HEK293 (cell line): ENCODE data around the gene HECA.

Experiments
- EGR2 ChIP-seq: fragments of 450-650 bp; formaldehyde crosslinking; IDR thresholded peaks from 2 replicates; pipeline ENCODE4 v1.5.1; 2016; ENCODE audit warnings: low read depth, missing biosample characterization, missing genetic modification characterization
- GLIS1 ChIP-seq: fragments of 450-650 bp; formaldehyde crosslinking; IDR thresholded peaks from 2 replicates; pipeline ENCODE4 v1.5.1; 2016; ENCODE audit warnings: missing biosample characterization, missing genetic modification characterization
- HOXA7 ChIP-seq: sonication (generic); formaldehyde crosslinking; IDR thresholded peaks from 2 replicates; pipeline ENCODE4 v1.8.1; 2022; ENCODE audit warnings: missing genetic modification reagents, borderline replicate concordance
- INSM2 ChIP-seq: fragments of 450-650 bp; formaldehyde crosslinking; IDR thresholded peaks from 2 replicates; pipeline ENCODE4 v1.5.1; 2016; ENCODE audit warnings: missing biosample characterization, missing genetic modification characterization
- OSR2 ChIP-seq: fragments of 450-650 bp; formaldehyde crosslinking; IDR thresholded peaks from 2 replicates; pipeline ENCODE4 v1.5.1; 2016; ENCODE audit warnings: missing biosample characterization, missing genetic modification characterization
- SCRT2 ChIP-seq: fragments of 450-650 bp; formaldehyde crosslinking; IDR thresholded peaks from 2 replicates; pipeline ENCODE4 v1.5.1; 2016; ENCODE audit warnings: missing biosample characterization, missing genetic modification characterization
- SP3 ChIP-seq: fragments of 450-650 bp; formaldehyde crosslinking; IDR thresholded peaks from 2 replicates; pipeline ENCODE4 v1.5.1; 2016; ENCODE audit warnings: missing biosample characterization, missing genetic modification characterization
- TRIM28 ChIP-seq: IDR thresholded peaks from 2 replicates; pipeline ENCODE4 v1.6.1; 2011; ENCODE audit warnings: low read length, control low read depth, borderline replicate concordance
- ZNF132 ChIP-seq: fragments of 450-650 bp; formaldehyde crosslinking; IDR thresholded peaks from 2 replicates; pipeline ENCODE4 v1.5.1; 2017; ENCODE audit warnings: missing biosample characterization, missing genetic modification characterization, borderline replicate concordance
- ZNF157 ChIP-seq: fragments of 450-650 bp; formaldehyde crosslinking; IDR thresholded peaks from 2 replicates; pipeline ENCODE4 v1.5.1; 2016; ENCODE audit warnings: missing biosample characterization, missing genetic modification characterization
- ZNF175 ChIP-seq: fragments of 450-650 bp; formaldehyde crosslinking; IDR thresholded peaks from 2 replicates; pipeline ENCODE4 v1.5.1; 2016; ENCODE audit warnings: missing biosample characterization, missing genetic modification characterization
- ZNF211 ChIP-seq: fragments of 450-650 bp; formaldehyde crosslinking; IDR thresholded peaks from 2 replicates; pipeline ENCODE4 v1.5.1; 2016; ENCODE audit warnings: low read depth, missing biosample characterization, missing genetic modification characterization
- ZNF223 ChIP-seq: fragments of 450-650 bp; formaldehyde crosslinking; IDR thresholded peaks from 2 replicates; pipeline ENCODE4 v1.5.1; 2016; ENCODE audit warnings: missing biosample characterization, missing genetic modification characterization
- ZNF239 ChIP-seq: fragments of 450-650 bp; formaldehyde crosslinking; IDR thresholded peaks from 2 replicates; pipeline ENCODE4 v1.5.1; 2016; ENCODE audit warnings: missing biosample characterization, missing genetic modification characterization
- ZNF24 ChIP-seq: fragments of 450-650 bp; formaldehyde crosslinking; IDR thresholded peaks from 2 replicates; pipeline ENCODE4 v1.5.1; 2016; ENCODE audit warnings: missing biosample characterization, missing genetic modification characterization
- ZNF362 ChIP-seq: fragments of 450-650 bp; formaldehyde crosslinking; IDR thresholded peaks from 2 replicates; pipeline ENCODE4 v1.5.1; 2016; ENCODE audit warnings: missing biosample characterization, missing genetic modification characterization
- ZNF449 ChIP-seq: fragments of 450-650 bp; formaldehyde crosslinking; IDR thresholded peaks from 2 replicates; pipeline ENCODE4 v1.5.1; 2017; ENCODE audit warnings: missing biosample characterization, mild to moderate bottlenecking, missing genetic modification characterization, moderate library complexity
- ZNF521 ChIP-seq: fragments of 450-650 bp; formaldehyde crosslinking; IDR thresholded peaks from 2 replicates; pipeline ENCODE4 v1.5.1; 2017; ENCODE audit warnings: missing biosample characterization, mild to moderate bottlenecking, missing genetic modification characterization
- ZNF549 ChIP-seq: fragments of 450-650 bp; IDR thresholded peaks from 2 replicates; pipeline ENCODE4 v1.5.1; 2018; ENCODE audit warnings: missing biosample characterization, missing genetic modification characterization, mild to moderate bottlenecking, inconsistent platforms, moderate library complexity
- ZNF629 ChIP-seq: fragments of 450-650 bp; formaldehyde crosslinking; IDR thresholded peaks from 2 replicates; pipeline ENCODE4 v1.5.1; 2017; ENCODE audit warnings: missing biosample characterization, missing genetic modification characterization
- ZNF658 ChIP-seq: fragments of 450-650 bp; formaldehyde crosslinking; IDR thresholded peaks from 2 replicates; pipeline ENCODE4; 2016; ENCODE audit warnings: missing biosample characterization, missing genetic modification characterization
- ZNF777 ChIP-seq: fragments of 450-650 bp; formaldehyde crosslinking; IDR thresholded peaks from 2 replicates; pipeline ENCODE4 v1.5.1; 2017; ENCODE audit warnings: missing biosample characterization, missing genetic modification characterization, borderline replicate concordance
- ZXDB ChIP-seq: fragments of 450-650 bp; formaldehyde crosslinking; IDR thresholded peaks from 2 replicates; pipeline ENCODE4 v1.5.1; 2016; ENCODE audit warnings: missing biosample characterization, missing genetic modification characterization
- TF ChIP-seq, protein P1 (sequence below): fragments of 450-650 bp; formaldehyde crosslinking; IDR thresholded peaks from 2 replicates; pipeline ENCODE4 v1.5.1; 2016; ENCODE audit warnings: missing biosample characterization, missing genetic modification characterization
- TF ChIP-seq, protein P2 (sequence below): fragments of 450-650 bp; formaldehyde crosslinking; IDR thresholded peaks from 2 replicates; pipeline ENCODE4 v1.5.1; 2017; ENCODE audit warnings: missing biosample characterization, missing genetic modification characterization
- TF ChIP-seq, protein P3 (sequence below): sonication (generic); formaldehyde crosslinking; IDR thresholded peaks from 2 replicates; pipeline ENCODE4 v1.8.1; 2022; ENCODE audit warnings: mild to moderate bottlenecking, moderate library complexity, missing genetic modification reagents
- TF ChIP-seq, protein P4 (sequence below): fragments of 450-650 bp; formaldehyde crosslinking; conservative IDR thresholded peaks from 2 replicates; pipeline ENCODE4 v1.5.1; 2016; ENCODE audit warnings: low read depth, missing biosample characterization, missing genetic modification characterization

HECA gene

DNA sequence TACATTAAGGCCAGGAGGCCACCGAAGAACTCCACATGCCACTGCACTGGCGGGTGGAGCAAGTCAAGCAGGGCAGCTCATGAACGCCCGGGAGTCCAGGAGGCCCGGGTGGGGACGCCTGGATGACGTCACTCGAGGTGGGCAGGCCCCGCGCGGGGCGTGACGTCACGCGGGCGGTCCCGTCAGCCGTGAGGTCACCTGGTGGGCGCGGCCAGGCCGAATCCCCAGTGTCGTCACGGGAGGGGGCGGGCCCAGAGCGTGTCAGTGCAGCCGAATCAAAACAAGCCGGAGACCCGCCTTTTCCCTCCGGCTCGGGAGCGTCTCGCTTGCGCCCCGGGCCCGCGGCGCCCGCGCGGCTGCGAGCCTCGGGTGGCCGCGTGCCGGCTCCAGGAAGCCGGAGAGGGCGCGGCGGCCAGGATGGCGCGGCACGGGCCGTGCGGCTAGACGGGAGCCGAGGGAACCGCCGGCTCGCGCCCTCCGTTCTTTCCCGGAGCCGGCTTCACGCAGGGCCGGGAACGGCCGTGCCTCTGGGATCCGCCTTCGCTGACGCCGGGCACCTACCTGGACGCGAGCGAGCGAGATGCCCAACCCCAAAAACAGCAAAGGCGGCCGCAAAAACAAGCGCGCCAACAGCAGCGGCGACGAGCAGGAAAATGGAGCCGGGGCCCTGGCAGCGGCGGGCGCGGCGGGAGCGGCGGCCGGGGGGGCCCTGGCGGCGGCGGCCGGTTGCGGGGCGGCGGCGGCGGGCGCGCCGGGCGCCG lies at the start of gene HECA (continued):
- TF ChIP-seq ZNF449 (tag by site-specific recombination) (peak; percentile 30; the same call in 1 of the 2 replicates), HOXA7 (CRISPR knock-in tag) (no peak), ZNF521 (tag by site-specific recombination) (no peak), ZNF362 (tag by site-specific recombination) (no peak), TRIM28 (0 out of 2 replicates have a peak, but pooled peaks have one; percentile 44), SCRT2 (tag by site-specific recombination) (0 out of 2 replicates have a peak, but pooled peaks have one; percentile 27), EGR2 (tag by site-specific recombination) (peak; percentile 26; the same call in 1 of the 2 replicates), ZXDB (tag by site-specific recombination) (peak; percentile 85), ZNF239 (no peak), ZNF24 (peak; percentile 55; the same call in 1 of the 2 replicates), ZNF223 (tag by site-specific recombination) (no peak), ZNF211 (no peak), GLIS1 (tag by site-specific recombination) (peak; percentile 84), INSM2 (peak; percentile 76), OSR2 (tag by site-specific recombination) (no peak), ZNF658 (tag by site-specific recombination) (no peak), ZNF549 (tag by site-specific recombination) (peak; percentile 41; the same call in 1 of the 2 replicates), ZNF175 (tag by site-specific recombination) (no peak), ZNF132 (tag by site-specific recombination) (no peak), ZNF157 (tag by site-specific recombination) (no peak), SP3 (tag by site-specific recombination) (peak; percentile 89), ZNF629 (peak; percentile 100), ZNF777 (no peak)
- TF ChIP-seq, protein P1, sequence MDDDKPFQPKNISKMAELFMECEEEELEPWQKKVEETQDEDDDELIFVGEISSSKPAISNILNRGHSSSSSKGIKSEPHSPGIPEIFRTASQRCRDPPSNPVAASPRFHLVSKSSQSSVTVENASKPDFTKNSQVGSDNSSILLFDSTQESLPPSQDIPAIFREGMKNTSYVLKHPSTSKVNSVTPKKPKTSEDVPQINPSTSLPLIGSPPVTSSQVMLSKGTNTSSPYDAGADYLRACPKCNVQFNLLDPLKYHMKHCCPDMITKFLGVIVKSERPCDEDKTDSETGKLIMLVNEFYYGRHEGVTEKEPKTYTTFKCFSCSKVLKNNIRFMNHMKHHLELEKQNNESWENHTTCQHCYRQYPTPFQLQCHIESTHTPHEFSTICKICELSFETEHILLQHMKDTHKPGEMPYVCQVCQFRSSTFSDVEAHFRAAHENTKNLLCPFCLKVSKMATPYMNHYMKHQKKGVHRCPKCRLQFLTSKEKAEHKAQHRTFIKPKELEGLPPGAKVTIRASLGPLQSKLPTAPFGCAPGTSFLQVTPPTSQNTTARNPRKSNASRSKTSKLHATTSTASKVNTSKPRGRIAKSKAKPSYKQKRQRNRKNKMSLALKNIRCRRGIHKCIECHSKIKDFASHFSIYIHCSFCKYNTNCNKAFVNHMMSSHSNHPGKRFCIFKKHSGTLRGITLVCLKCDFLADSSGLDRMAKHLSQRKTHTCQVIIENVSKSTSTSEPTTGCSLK: no peak
- TF ChIP-seq, protein P2, sequence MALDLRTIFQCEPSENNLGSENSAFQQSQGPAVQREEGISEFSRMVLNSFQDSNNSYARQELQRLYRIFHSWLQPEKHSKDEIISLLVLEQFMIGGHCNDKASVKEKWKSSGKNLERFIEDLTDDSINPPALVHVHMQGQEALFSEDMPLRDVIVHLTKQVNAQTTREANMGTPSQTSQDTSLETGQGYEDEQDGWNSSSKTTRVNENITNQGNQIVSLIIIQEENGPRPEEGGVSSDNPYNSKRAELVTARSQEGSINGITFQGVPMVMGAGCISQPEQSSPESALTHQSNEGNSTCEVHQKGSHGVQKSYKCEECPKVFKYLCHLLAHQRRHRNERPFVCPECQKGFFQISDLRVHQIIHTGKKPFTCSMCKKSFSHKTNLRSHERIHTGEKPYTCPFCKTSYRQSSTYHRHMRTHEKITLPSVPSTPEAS (tag by site-specific recombination): peak; percentile 57
- TF ChIP-seq, protein P3, sequence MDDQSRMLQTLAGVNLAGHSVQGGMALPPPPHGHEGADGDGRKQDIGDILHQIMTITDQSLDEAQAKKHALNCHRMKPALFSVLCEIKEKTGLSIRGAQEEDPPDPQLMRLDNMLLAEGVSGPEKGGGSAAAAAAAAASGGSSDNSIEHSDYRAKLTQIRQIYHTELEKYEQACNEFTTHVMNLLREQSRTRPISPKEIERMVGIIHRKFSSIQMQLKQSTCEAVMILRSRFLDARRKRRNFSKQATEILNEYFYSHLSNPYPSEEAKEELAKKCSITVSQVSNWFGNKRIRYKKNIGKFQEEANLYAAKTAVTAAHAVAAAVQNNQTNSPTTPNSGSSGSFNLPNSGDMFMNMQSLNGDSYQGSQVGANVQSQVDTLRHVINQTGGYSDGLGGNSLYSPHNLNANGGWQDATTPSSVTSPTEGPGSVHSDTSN (CRISPR knock-in tag): no peak
- TF ChIP-seq, protein P4, sequence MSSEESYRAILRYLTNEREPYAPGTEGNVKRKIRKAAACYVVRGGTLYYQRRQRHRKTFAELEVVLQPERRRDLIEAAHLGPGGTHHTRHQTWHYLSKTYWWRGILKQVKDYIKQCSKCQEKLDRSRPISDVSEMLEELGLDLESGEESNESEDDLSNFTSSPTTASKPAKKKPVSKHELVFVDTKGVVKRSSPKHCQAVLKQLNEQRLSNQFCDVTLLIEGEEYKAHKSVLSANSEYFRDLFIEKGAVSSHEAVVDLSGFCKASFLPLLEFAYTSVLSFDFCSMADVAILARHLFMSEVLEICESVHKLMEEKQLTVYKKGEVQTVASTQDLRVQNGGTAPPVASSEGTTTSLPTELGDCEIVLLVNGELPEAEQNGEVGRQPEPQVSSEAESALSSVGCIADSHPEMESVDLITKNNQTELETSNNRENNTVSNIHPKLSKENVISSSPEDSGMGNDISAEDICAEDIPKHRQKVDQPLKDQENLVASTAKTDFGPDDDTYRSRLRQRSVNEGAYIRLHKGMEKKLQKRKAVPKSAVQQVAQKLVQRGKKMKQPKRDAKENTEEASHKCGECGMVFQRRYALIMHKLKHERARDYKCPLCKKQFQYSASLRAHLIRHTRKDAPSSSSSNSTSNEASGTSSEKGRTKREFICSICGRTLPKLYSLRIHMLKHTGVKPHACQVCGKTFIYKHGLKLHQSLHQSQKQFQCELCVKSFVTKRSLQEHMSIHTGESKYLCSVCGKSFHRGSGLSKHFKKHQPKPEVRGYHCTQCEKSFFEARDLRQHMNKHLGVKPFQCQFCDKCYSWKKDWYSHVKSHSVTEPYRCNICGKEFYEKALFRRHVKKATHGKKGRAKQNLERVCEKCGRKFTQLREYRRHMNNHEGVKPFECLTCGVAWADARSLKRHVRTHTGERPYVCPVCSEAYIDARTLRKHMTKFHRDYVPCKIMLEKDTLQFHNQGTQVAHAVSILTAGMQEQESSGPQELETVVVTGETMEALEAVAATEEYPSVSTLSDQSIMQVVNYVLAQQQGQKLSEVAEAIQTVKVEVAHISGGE (tag by site-specific recombination): no peak
